Activated gamma-delta T cell treated with Interleukin-2 at 50 U/mL for 16 hours (primary cell): ENCODE measurements around the gene PDCD1.
A peak's percentile ranks its signal among the peaks of the same experiment; 100 is the strongest.

Experiments
- DNase-seq: peaks from one replicate; pipeline ENCODE4 v3.0.0-alpha.2; 2020

The PDCD1 gene

GRCh38 chr2:241863536-241863954 lies 4.9 kb upstream of the PDCD1 start:
- DNase-seq = no peak

- no peak for DNase-seq
Observed at GRCh38 chr2:241862775-241863535, 4.3 kb upstream of the PDCD1 start.

GRCh38 chr2:241862093-241862492 lies 3.4 kb upstream of the PDCD1 start:
- DNase-seq = no peak

- DNase-seq = no peak
Observed at GRCh38 chr2:241861264-241861663, 2.6 kb upstream of the PDCD1 start.

GRCh38 chr2:241860184-241861078 lies 1.7 kb upstream of the PDCD1 start:
- no peak for DNase-seq

- DNase-seq = no peak
Observed at GRCh38 chr2:241859436-241860183, 916 bp upstream of the PDCD1 start.

GRCh38 chr2:241859017-241859435 lies 332 bp upstream of the PDCD1 start:
- no peak for DNase-seq

- no peak for DNase-seq
Observed at GRCh38 chr2:241857572-241858121, 1.0 kb downstream of the PDCD1 start.

- no peak for DNase-seq
Observed at GRCh38 chr2:241857041-241857541, 1.6 kb downstream of the PDCD1 start.

- DNase-seq = no peak
Observed at GRCh38 chr2:241855888-241856422, 2.7 kb downstream of the PDCD1 start.

- no peak for DNase-seq
Observed at GRCh38 chr2:241855245-241855887, 3.3 kb downstream of the PDCD1 start.

GRCh38 chr2:241854342-241855244 lies 4.1 kb downstream of the PDCD1 start:
- DNase-seq = no peak

- DNase-seq = peak; percentile 44
Observed at GRCh38 chr2:241853651-241854341, 4.9 kb downstream of the PDCD1 start.

- DNase-seq = no peak
Observed at GRCh38 chr2:241852981-241853631, 5.6 kb downstream of the PDCD1 start.

- DNase-seq = no peak
Observed at GRCh38 chr2:241852116-241852980, 6.3 kb downstream of the PDCD1 start.

- DNase-seq = no peak
Observed at GRCh38 chr2:241851325-241852115, 7.2 kb downstream of the PDCD1 start.

GRCh38 chr2:241850544-241851324 lies 8.0 kb downstream of the PDCD1 start:
- no peak for DNase-seq
